ENCODE results near the gene INKA2.

INKA2 gene

DNA sequence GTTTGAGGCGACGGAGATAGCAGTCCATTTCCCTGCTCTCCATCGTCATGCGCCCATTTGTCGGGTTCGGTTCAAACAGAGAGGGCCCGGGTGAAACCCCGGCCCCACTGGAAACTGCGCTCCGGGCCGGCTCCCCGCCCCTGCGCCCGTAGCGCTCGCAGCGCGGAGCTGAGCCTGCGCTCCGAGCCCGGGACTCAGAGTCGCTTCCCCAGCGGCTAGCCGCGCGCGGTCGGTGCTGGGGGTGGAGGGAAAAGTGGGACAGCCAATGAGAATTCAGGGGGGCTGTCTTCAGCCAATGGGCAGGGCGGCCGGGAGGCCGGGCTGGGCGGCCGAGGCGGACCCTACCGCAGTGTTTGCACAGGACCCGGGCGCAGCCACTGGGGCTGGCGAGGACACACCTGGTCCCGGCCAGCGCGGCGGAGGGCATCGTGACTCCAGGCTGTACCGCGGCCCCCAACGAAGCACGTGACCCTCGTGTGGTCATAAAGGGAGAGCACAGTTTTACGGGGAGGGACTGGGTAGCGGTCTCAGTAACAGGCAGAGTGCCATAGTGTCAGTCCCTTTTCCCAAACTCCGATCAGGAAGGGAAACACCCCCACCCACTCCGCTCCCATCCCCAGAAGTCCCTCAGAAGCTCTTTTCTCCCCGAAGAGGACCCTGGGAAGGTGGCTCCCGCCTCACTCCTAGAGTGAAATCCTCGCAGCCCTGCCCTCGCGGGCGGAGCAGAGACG is at the start of gene INKA2:
Gene INKA2 (minus strand): TSS at position 202 of the 731 bp plus-strand sequence. CDS start 153 bp downstream, at position 49.
- Mint-ChIP-seq H3K4me3 (peak within 1 kb of the TSS; percentile 91), H3K27me3 (peaks cover 20% of the 10 kb centered on the region), H3K36me3 (no peaks in the 10 kb centered on the region), H3K27ac (peak within 1 kb of the TSS; percentile 21), H3K9me3 (no peaks in the 10 kb centered on the region), H3K4me1 (peaks cover 24% of the 10 kb centered on the region)

DNA sequence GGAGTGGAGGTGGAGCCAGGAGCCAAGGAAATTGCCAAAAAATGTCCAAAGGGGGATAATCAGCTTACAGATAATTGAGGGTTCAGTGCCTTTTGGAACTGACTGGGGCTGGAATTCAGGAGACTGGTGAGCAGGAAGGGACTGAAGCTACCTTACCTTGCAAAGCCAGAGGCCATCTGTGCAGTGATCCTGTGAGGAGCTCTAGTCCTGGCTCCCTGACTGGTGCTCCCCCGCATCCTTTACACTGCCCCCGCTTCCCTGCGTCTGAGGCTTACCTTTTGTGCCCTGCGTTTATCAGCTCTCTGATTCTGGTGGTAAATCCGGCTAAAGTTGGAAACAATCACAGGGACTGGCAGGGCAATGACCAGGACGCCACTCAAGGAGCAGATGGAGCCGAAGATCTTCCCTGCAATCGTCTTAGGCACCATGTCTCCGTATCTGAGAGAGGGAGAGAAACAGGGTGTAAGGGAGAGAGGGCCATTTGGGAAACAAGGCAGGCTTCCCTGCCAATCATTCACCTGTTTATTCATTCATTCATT is 47.5 kb upstream of the INKA2 start:
- Mint-ChIP-seq H3K36me3 (no peaks in the 10 kb centered on the region), H3K4me3 (no peak overlapping the region), H3K4me1 (no peaks in the 10 kb centered on the region), H3K27me3 (peaks cover 3% of the 10 kb centered on the region), H3K9me3 (no peaks in the 10 kb centered on the region), H3K27ac (no peak overlapping the region)

GRCh38 chr1:111784273-111784901 is 45.2 kb upstream of the INKA2 start:
- H3K27ac Mint-ChIP-seq: no peak overlapping the region
- H3K36me3 Mint-ChIP-seq: no peaks in the 10 kb centered on the region
- H3K27me3 Mint-ChIP-seq: peaks cover 3% of the 10 kb centered on the region
- no peak overlapping the region for H3K4me3 Mint-ChIP-seq
- H3K9me3 Mint-ChIP-seq: no peaks in the 10 kb centered on the region
- no peaks in the 10 kb centered on the region for H3K4me1 Mint-ChIP-seq

DNA sequence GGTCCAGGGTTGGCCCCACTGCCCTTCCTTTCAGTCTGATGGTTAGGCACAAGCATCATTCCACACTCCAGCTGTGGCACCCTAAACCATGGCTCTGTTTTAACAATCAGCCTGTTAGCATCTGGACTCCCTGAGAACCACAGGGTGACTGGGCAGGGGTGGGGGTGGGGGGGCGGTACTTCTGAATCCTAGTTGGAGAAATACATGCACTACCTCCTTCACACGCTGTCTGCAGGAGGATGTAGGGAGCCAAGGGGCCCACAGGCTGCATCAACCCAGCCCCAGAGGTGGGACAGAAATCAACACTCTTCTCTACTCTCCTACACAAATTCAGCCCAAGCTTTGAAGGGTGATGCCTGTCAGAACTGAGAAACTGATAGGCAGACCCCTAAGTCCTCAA is 40.4 kb upstream of the INKA2 start:
- H3K27me3 Mint-ChIP-seq: peaks cover 4% of the 10 kb centered on the region

GRCh38 chr1:111778541-111779051 is 39.4 kb upstream of the INKA2 start:
- Mint-ChIP-seq H3K27me3 (peaks cover 3% of the 10 kb centered on the region), H3K36me3 (peaks cover 2% of the 10 kb centered on the region), H3K9me3 (no peaks in the 10 kb centered on the region), H3K4me3 (no peak overlapping the region), H3K4me1 (no peaks in the 10 kb centered on the region), H3K27ac (no peak overlapping the region)

More for the DNA sequence above, 40.4 kb upstream of the INKA2 start:
- no peaks in the 10 kb centered on the region for H3K9me3 Mint-ChIP-seq
- H3K36me3 Mint-ChIP-seq: peaks cover 2% of the 10 kb centered on the region
- H3K27ac Mint-ChIP-seq: no peak overlapping the region
- no peaks in the 10 kb centered on the region for H3K4me1 Mint-ChIP-seq
- H3K4me3 Mint-ChIP-seq: no peak overlapping the region

DNA sequence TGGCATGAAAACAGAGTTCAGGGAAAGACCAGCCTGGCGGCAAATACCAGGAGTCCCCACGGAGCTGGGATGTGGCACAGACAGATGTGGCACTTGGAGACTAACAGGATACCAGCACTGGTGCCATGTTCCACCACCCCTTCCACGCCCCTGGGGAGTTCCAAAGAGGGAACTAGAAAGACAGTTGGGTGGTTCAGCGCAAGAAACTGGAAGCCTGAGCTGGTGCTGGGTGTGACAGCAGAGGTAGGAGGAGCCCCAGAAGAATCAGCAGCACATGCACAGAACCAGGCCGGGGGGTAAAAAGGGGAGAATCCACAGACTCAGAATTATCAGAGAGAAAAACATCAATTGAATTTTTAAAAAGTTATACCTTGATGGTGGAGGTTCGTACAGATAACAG is 38.9 kb upstream of the INKA2 start:
- Mint-ChIP-seq H3K4me1 (no peaks in the 10 kb centered on the region), H3K9me3 (no peaks in the 10 kb centered on the region), H3K27me3 (peaks cover 2% of the 10 kb centered on the region), H3K27ac (no peak overlapping the region), H3K4me3 (no peak overlapping the region), H3K36me3 (peaks cover 2% of the 10 kb centered on the region)

DNA sequence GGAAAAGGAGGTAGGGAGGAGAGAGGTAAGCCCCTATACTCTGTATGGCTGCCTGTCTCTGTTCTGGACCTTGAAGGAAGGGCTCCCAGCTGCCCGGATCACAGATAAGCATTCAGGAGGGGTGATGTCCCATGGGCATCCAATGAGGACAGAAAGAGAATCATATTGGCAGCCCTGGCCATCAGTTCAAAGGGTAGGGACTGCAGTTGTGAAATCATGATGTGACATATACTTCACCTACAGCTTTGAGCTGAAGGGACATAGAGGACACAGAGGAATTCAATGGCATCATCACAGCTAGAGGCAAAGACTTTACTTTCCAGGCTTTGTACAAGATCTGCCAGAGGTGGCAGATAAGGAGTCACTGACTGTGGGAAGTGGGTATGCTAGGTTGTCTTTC is 38.1 kb upstream of the INKA2 start:
- no peaks in the 10 kb centered on the region for H3K4me1 Mint-ChIP-seq
- no peak overlapping the region for H3K4me3 Mint-ChIP-seq
- H3K27ac Mint-ChIP-seq: peak overlapping the region; percentile 56
- H3K27me3 Mint-ChIP-seq: peaks cover 2% of the 10 kb centered on the region
- peaks cover 2% of the 10 kb centered on the region for H3K36me3 Mint-ChIP-seq
- no peaks in the 10 kb centered on the region for H3K9me3 Mint-ChIP-seq

GRCh38 chr1:111776861-111777260 is 37.7 kb upstream of the INKA2 start:
- no peaks in the 10 kb centered on the region for H3K4me1 Mint-ChIP-seq
- H3K4me3 Mint-ChIP-seq: no peak overlapping the region
- H3K36me3 Mint-ChIP-seq: peaks cover 2% of the 10 kb centered on the region
- peaks cover 2% of the 10 kb centered on the region for H3K27me3 Mint-ChIP-seq
- H3K9me3 Mint-ChIP-seq: no peaks in the 10 kb centered on the region
- H3K27ac Mint-ChIP-seq: peak overlapping the region; percentile 56

- no peak overlapping the region for H3K4me3 Mint-ChIP-seq
- peaks cover 2% of the 10 kb centered on the region for H3K36me3 Mint-ChIP-seq
- no peaks in the 10 kb centered on the region for H3K4me1 Mint-ChIP-seq
- H3K27me3 Mint-ChIP-seq: peaks cover 2% of the 10 kb centered on the region
- no peak overlapping the region for H3K27ac Mint-ChIP-seq
- H3K9me3 Mint-ChIP-seq: no peaks in the 10 kb centered on the region
Observed at GRCh38 chr1:111776391-111776790, 37.2 kb upstream of the INKA2 start.

DNA sequence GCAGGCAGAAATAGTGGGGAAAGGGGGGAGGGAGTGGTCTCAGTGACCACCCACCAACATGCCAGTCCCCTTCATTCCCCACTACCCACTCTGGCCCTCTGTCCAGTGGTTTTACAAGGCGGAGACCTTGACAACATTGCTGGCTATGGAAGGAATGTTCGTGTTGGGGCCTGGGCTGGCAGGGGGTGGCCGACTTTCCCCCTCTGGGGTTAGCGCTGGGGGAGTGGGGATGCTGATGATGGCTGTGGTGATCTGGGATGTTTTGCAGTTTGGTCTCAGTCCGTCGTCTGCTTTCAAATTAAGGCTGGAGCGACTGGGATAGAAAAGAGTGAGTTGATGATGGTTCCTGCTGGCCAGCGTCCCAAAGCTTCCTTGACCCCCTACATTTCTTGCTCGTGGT is 36.8 kb upstream of the INKA2 start:
- no peak overlapping the region for H3K27ac Mint-ChIP-seq
- no peaks in the 10 kb centered on the region for H3K4me1 Mint-ChIP-seq
- peaks cover 2% of the 10 kb centered on the region for H3K36me3 Mint-ChIP-seq
- peaks cover 2% of the 10 kb centered on the region for H3K27me3 Mint-ChIP-seq
- no peaks in the 10 kb centered on the region for H3K9me3 Mint-ChIP-seq
- no peak overlapping the region for H3K4me3 Mint-ChIP-seq

GRCh38 chr1:111770916-111771315 is 31.7 kb upstream of the INKA2 start:
- no peak overlapping the region for H3K27ac Mint-ChIP-seq
- H3K9me3 Mint-ChIP-seq: no peaks in the 10 kb centered on the region
- no peak overlapping the region for H3K4me3 Mint-ChIP-seq
- no peaks in the 10 kb centered on the region for H3K27me3 Mint-ChIP-seq
- H3K4me1 Mint-ChIP-seq: peaks cover 13% of the 10 kb centered on the region
- H3K36me3 Mint-ChIP-seq: no peaks in the 10 kb centered on the region

DNA sequence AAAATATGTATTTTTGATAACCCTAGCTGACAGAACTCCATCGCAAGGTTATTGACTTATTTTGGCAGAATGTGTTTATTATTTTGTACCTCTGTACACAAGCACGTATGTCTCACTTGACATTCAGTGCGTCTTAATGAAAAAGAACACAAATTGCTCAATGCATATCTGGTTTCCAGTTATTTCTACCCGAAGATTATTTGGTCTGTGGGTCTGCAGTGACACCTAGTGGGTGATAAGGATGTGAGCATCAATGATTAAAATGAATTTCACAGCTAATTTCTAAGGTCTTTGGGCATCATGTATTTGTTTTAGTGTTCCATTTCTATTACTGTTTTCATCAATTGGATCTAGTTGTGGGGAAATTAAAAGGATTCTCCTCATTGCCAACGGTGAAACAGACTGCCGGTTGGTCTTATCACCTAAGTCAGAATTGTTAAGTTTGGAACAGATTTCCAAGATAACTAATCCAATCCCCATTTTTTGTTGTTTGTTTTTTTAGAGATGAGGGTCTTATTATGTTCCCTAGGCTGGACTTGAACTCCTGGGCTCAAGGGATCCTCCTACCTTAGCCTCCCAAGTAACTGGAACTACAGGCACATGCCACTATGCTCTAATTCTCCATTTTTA is 30.4 kb upstream of the INKA2 start:
- H3K27me3 Mint-ChIP-seq: no peaks in the 10 kb centered on the region
- no peak overlapping the region for H3K4me3 Mint-ChIP-seq
- peak overlapping the region; percentile 12 for H3K27ac Mint-ChIP-seq
- peaks cover 3% of the 10 kb centered on the region for H3K36me3 Mint-ChIP-seq
- peaks cover 15% of the 10 kb centered on the region for H3K4me1 Mint-ChIP-seq
- H3K9me3 Mint-ChIP-seq: no peaks in the 10 kb centered on the region

GRCh38 chr1:111768625-111769024 is 29.4 kb upstream of the INKA2 start:
- no peak overlapping the region for H3K27ac Mint-ChIP-seq
- H3K4me3 Mint-ChIP-seq: no peak overlapping the region
- peaks cover 17% of the 10 kb centered on the region for H3K4me1 Mint-ChIP-seq
- no peaks in the 10 kb centered on the region for H3K9me3 Mint-ChIP-seq
- no peaks in the 10 kb centered on the region for H3K27me3 Mint-ChIP-seq
- peaks cover 4% of the 10 kb centered on the region for H3K36me3 Mint-ChIP-seq

DNA sequence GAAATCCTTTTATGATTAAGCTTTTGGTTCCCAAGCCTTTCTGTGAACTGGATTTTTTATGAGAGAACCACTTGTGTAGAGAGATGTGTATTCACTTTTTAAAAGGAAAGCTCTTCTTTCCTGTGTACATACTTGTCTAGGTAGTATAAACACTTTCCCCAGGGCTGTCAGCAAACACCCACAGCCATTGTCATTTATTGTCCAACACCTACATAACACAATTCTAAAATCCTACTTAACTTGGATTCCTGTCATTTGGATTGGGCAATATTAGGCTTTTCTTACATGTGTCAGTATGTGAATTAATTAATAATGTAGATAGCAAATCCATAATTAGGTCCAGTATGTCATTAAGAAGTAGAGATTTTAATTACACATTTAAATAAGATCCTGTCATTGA is 28.8 kb upstream of the INKA2 start:
- H3K4me1 Mint-ChIP-seq: peaks cover 17% of the 10 kb centered on the region
- H3K36me3 Mint-ChIP-seq: peaks cover 4% of the 10 kb centered on the region
- no peaks in the 10 kb centered on the region for H3K27me3 Mint-ChIP-seq
- peak overlapping the region; percentile 72 for H3K27ac Mint-ChIP-seq
- no peaks in the 10 kb centered on the region for H3K9me3 Mint-ChIP-seq
- no peak overlapping the region for H3K4me3 Mint-ChIP-seq

GRCh38 chr1:111762332-111762731 is 23.1 kb upstream of the INKA2 start:
- Mint-ChIP-seq H3K9me3 (no peaks in the 10 kb centered on the region), H3K27me3 (no peaks in the 10 kb centered on the region), H3K36me3 (peaks cover 23% of the 10 kb centered on the region), H3K4me3 (no peak overlapping the region), H3K27ac (peak overlapping the region; percentile 65), H3K4me1 (peaks cover 27% of the 10 kb centered on the region)

DNA sequence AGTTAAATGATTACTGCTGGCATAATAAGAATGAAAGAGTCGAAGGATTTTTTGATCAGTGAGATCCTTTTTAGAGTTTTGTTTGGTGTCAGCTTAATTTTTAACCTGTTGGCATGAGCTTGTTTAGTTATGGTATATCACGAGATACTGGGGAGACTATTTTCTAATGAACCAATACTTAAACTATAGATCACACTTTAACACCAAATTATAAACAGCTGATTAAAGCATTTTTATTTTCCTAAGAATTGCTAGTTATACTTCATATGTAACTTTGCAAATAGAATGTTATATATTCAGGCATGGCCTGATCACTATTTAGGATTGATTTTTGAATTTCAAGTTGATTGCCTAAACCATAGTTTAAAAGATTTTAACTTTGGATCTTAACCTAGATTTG is 22.5 kb upstream of the INKA2 start:
- H3K27ac Mint-ChIP-seq: no peak overlapping the region
- H3K4me3 Mint-ChIP-seq: no peak overlapping the region
- H3K4me1 Mint-ChIP-seq: peaks cover 33% of the 10 kb centered on the region
- H3K9me3 Mint-ChIP-seq: no peaks in the 10 kb centered on the region
- H3K27me3 Mint-ChIP-seq: no peaks in the 10 kb centered on the region
- peaks cover 23% of the 10 kb centered on the region for H3K36me3 Mint-ChIP-seq
